HG03139 (cell line): ENCODE measurements around the gene HDAC4.

Experiments
- ATAC-seq: cut with Tn5 transposase; IDR thresholded peaks from one replicate; pipeline ENCODE4 v1.9.1; 2021; ENCODE audit not compliant: unreplicated experiment

HDAC4 gene

DNA sequence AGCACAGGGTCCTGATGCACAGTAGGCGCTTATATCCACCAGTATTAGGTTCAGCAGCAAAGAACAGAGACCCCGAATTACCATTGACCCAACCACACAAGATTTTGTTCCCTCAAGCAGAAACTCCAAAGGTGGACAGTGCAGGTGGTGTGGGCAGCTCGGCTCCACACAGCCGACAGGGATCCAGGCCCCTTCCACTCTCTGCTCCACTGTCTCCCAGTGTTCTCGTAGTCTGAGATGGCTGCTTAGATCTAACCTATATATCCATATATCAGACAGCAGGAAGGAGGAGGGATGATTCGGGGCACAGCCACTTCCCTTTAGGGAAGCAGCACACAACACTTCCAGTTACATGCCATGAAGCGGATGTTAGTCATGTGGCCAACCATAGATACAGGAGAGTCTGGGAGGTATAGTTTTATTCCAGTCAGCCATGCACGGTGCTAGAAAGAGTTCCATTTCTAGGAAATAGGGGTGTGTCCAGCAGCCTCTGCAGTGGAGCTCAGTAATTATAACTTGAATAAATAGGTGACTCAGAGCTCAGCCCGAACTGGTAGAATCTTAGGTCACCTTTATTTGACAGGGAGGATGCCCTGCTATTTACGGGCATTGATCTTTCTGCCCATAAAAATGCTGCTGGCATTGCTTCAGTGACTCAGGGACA is 394.1 kb downstream of the HDAC4 start:
- no peak for ATAC-seq

DNA sequence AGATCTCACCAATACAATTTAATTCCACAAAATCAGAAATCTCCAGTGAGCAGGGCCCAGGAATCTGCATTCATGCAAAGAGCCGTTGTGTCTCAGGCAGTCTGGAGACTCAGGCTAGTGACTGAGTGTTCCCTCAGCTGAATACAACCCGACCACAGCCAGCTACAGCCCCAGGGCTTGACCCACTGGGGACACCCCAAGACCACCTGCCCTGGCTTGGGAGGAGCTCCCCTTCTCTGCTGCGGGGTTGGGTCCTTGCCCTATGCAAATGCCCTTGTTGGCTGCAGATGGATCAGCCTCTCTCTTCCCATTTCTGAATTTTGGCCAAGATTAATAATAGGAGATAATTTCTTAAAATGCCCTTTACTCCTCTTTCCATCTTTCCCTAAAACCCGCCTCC is 395.2 kb downstream of the HDAC4 start:
- no peak for ATAC-seq

DNA sequence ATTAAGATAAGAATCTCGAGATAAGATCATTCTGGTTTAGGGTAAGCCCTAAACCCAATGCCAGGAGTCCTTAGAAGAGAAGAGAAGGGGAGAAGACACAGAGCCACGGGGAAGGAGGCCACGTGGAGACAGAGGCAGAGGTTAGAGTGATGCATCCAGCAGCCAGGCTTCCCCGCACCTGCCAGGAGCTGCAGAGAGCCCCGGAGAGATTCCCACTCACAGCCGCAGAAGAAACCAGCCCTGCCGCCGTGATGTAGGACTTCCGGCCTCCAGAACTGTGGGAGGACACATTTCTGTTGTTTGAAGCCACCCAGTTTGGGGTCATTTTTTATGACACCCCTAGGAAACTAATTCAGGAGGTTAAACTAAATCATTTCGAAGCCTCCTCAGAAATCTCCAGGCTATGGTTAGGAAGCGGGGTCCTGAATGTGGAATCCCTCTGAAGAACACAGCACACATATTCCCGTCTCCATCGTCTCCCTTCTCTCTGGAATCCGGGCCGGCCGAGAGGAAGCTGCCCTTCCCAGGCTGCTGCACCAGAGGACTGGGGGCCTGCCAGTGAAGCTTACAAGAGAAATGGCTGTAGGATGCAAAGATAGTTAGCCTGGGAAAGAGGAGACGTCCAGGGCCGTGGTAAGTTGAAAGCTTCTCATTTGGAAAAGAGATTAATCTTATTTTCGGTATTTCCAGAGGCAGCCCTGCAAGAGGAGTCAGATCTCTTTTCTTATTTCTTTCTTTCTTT is 396.4 kb downstream of the HDAC4 start:
- no peak for ATAC-seq

DNA sequence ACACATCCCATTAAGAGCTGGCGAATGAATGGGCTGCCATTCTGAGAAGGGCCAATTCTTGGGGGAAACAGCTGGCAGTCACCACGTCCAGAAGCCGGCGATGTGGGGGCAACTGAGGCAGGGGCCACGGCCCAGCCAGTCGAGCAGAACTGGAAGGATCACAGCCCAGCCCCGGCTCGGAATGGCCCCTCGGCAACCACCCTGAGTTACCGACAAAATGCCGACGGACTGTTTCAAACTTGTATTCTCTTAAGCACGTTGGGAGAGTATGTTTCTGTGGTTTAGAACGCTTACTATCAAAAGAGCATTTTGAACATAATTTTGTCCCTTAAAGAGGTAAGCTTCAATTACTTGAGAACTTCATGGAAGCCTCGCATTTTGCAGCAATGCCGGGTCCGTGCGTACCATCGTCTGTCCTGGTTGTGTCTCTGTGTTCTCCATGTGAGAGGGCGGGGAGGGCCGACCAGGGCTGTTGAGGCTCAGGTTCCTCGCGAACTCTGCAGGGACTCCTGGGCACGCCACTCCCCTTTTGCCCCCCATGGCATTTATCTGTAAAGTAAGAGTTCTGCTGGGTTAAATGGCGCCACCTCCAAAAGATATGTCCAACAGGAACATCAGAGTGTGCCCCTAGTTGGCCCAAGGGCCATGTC is 397.1 kb downstream of the HDAC4 start:
- ATAC-seq: no peak

DNA sequence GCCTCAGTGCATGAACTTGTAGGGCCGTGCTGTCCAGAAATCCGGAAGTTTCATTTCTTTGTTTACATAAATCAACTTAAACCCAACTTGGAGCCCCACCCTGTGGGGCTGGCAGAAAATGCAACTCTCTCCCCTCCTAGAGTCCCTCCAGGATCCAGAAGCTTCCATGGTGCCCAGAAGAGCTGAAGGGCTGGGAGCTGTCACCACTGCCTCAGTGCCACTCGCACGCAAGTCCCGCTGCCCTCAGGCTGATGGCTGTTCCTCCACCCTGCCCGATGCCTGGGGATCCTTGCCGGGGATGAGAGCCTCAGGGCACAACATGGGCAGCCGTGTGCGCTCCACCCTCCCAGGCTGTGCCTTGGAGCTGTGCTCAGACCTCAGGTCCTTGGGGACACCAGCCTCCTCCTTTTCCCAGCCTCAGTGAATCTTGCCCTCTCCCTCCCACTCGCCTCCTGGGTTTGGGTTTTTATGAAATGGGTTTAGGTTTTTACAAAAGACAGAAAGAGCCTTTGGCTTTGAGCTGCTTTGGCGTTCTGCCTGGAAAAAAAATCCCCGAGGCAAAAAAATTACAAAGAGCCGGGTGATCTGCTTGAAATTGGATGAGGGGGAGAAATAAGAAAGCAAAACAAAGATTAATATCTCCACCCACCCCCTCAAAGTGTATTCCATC is 397.7 kb downstream of the HDAC4 start:
- ATAC-seq: no peak

- no peak for ATAC-seq
Measured at GRCh38 chr2:239002591-239002953, 398.2 kb downstream of the HDAC4 start.

GRCh38 chr2:239001794-239002193 is 399.0 kb downstream of the HDAC4 start:
- ATAC-seq: no peak

DNA sequence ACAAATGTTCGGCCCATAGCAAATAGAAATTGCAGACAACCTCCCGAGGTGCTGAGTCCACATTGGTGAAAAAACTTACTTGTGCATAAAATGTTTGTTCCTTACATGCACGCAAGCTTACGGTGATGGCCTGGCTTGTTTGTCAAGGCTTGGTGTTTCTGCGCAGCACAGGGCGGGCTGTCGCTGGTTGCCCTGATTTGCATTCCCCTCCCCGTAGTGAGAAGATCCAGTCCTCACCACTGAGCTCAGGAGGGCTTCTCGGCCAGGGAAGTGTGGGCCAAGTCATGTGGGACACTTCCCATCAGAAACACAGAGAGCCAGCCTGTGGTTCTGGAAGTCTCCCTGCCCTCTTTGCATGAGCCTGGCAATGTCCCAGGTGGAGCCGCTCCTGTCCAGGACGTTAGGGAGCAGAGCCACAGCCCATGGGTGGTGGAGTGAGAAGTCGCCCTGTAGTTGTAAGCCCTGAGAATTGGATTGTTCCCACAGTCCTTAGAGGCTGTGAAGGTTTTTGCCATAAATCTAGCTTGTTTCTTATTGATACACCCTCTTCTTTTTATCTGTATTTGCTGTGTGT is 400.2 kb downstream of the HDAC4 start:
- no peak for ATAC-seq

DNA sequence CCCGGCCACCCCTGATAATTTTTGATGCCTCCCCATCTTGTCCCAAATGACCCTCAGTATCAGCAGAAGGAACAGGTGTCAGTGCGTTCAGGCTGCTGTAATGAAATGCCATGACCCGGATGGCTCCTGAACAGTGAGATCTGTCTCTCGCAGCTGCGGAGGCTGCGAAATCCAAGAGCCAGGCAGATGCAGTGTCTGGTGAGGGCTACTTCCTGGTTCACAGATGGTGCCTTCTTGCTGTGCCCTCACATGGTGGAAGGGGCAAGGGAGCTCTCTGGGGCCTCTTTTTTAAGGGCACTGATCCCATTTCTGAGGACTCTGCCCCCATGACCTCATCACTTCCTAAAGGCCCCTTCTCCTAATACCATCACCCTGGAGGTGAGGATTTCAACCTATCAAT is 400.7 kb downstream of the HDAC4 start:
- ATAC-seq: no peak

DNA sequence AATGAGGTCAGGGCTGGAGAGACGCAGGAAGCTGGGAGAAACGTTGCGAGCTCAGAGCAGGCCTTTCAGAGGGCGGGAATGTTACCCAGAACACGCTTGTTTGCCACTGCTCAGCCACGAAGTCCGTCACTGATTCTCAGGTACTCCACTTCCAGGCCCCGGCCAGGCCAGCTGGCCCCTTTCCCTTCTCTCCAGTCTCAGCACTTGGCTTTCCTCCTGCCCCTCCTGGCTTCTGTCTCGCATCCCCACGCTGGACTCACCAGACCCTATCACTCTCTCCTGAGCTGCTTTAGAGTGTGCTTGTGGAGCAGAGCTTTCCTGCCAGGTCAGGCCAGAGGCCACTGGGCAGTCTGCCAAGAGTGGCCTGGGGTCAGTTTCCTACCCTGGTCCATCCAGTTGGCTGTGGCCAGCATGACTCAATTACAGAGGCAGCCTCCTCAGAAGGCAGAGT is 401.5 kb downstream of the HDAC4 start:
- no peak for ATAC-seq

- ATAC-seq: no peak
Measured at GRCh38 chr2:238998801-238999200, 402.0 kb downstream of the HDAC4 start.
